ENCODE results near the gene BATF.

BATF gene

GRCh38 chr14:75521415-75522199 lies 662 bp upstream of the BATF start:
- Histone ChIP-seq H3K27ac (replicated peaks) (peak overlapping the region; percentile 86), H3K27me3 (ENCODE audit: insufficient read depth, poor library complexity, severe bottlenecking) (no peaks in the 10 kb centered on the region), H3K4me3 (replicated peaks; ENCODE audit: insufficient read depth, low read length) (no peak overlapping the region)
- TF ChIP-seq GABPA (IDR thresholded peaks at IDR 0.05; ENCODE audit: low read depth), result no peak
- no peak for TF ChIP-seq REST (IDR thresholded peaks at IDR 0.05; ENCODE audit: insufficient replicate concordance, low read depth)
- no peak for TF ChIP-seq SPI1 (IDR thresholded peaks at IDR 0.05; ENCODE audit: borderline replicate concordance, low read depth)
- no peak for TF ChIP-seq CTCF (IDR thresholded peaks at IDR 0.05; ENCODE audit: insufficient read depth, low read length)
- TF ChIP-seq POLR2AphosphoS5 (IDR thresholded peaks at IDR 0.05; ENCODE audit: low read depth), result no peak
- DNase-seq (ENCODE audit: low read depth in 1 of 2, low spot score in 1 of 2), result no peak

DNA sequence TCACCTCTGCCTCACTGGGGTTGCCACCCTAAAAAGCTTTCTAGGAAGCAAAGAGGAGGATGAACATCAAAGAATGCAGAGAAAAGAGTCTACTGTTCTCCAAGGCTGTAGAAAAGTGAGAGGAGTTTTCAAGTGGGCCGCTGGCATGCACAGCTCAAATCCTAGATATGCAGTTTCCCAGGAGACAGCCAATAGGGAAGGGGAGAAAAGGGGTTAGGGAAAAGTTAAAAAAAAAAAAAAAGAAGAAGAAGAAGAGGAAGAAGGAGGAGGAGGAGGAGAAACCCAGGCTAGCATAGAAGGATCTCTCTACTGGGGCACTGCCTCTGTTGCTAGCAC lies 682 bp downstream of the BATF start:
- no peak for TF ChIP-seq CTCF (IDR thresholded peaks at IDR 0.05; ENCODE audit: insufficient read depth, low read length)
- TF ChIP-seq GABPA (IDR thresholded peaks at IDR 0.05; ENCODE audit: low read depth), result no peak
- TF ChIP-seq POLR2AphosphoS5 (IDR thresholded peaks at IDR 0.05; ENCODE audit: low read depth), result no peak
- no peak for TF ChIP-seq SPI1 (IDR thresholded peaks at IDR 0.05; ENCODE audit: borderline replicate concordance, low read depth)
- TF ChIP-seq REST (IDR thresholded peaks at IDR 0.05; ENCODE audit: insufficient replicate concordance, low read depth), result no peak
- DNase-seq (ENCODE audit: low read depth in 1 of 2, low spot score in 1 of 2), result no peak
- H3K27me3 ChIP-seq (ENCODE audit: insufficient read depth, poor library complexity, severe bottlenecking), result no peaks in the 10 kb centered on the region
- peak overlapping the region; percentile 57 for H3K4me3 ChIP-seq (replicated peaks; ENCODE audit: insufficient read depth, low read length)
- H3K27ac ChIP-seq (replicated peaks), result peak overlapping the region; percentile 86

- Histone ChIP-seq H3K27ac (replicated peaks) (no peak overlapping the region), H3K4me3 (replicated peaks; ENCODE audit: insufficient read depth, low read length) (no peak overlapping the region), H3K27me3 (ENCODE audit: insufficient read depth, poor library complexity, severe bottlenecking) (no peaks in the 10 kb centered on the region)
- DNase-seq (ENCODE audit: low read depth in 1 of 2, low spot score in 1 of 2), result no peak
- TF ChIP-seq REST (IDR thresholded peaks at IDR 0.05; ENCODE audit: insufficient replicate concordance, low read depth), result no peak
- TF ChIP-seq SPI1 (IDR thresholded peaks at IDR 0.05; ENCODE audit: borderline replicate concordance, low read depth), result peak; percentile 3; the same call in 1 of the 2 replicates
These were observed 1.5 kb downstream of the BATF start for GRCh38 chr14:75523771-75524171.

Data from HL-60 (cell line).